T47D (cell line): Measurements from ENCODE around the gene ANKRD10.

Experiments used
- DNase-seq, 2 experiments: peaks; one replicate each; pipeline versions ENCODE4 v3.0.0 to v3.0.0-alpha.2; 2011 to 2012; ENCODE audit warnings: low read depth in 1 of 2, low spot score in 1 of 2
- JUND ChIP-seq: IDR thresholded peaks from 2 replicates; pipeline ENCODE4 v1.6.1; 2012; ENCODE audit warnings: low read depth
- in situ Hi-C: cut with HindIII; loops from 2 replicates; pipeline ENCODE4 v1.10.0; 2016; ENCODE audit warnings: low sequenced_read_pairs, low pct_unique_long_range_greater_than_20kb

Gene ANKRD10

DNA sequence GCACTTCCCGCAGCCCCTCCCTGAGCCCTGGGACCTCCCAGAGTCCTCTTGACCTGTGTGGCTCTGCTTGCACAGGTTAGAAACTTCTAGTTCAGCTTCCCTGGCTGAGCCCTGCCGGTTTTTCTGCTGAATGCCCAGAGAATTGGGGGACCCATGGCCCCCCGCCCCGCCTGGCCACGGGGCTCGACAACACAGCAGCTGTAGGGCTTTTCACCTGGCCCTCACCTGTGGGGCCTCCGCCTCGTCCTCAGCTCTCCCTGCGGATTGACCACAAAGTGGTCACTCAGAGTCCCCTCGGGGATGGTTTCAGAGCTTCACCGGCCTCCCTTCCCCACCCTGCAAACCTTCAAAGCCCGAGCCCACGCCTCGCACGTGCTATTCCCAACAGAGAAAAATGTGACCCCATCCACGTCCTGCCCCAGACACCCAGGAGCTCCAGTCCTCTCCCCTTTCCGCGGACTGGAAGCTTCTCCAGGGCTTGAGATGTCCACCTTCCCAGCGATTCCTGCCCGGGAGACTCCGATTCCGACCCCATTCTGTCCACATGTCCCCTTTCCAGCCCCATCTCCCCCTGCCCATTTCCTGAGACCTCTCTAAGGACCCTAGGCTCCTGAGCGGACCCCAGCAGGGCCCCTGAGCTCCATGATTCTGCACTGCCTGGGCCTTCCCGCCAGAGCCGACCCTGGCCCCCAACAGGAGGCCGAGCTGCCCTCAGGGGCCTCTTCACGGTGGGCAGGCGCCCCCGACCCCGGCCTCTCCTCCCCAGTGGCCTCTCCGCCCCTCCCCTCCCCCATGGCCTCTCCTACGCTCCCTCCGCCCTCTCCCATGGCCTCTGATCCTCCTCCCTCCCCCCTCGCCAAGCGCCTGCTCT is 41.9 kb downstream of the ANKRD10 start:
- TF ChIP-seq JUND = no peak
- DNase-seq = no peak
- in situ Hi-C loops = no loop called here

GRCh38 chr13:110872034-110872767 is 42.7 kb downstream of the ANKRD10 start:
- in situ Hi-C loops = no loop called here

DNA sequence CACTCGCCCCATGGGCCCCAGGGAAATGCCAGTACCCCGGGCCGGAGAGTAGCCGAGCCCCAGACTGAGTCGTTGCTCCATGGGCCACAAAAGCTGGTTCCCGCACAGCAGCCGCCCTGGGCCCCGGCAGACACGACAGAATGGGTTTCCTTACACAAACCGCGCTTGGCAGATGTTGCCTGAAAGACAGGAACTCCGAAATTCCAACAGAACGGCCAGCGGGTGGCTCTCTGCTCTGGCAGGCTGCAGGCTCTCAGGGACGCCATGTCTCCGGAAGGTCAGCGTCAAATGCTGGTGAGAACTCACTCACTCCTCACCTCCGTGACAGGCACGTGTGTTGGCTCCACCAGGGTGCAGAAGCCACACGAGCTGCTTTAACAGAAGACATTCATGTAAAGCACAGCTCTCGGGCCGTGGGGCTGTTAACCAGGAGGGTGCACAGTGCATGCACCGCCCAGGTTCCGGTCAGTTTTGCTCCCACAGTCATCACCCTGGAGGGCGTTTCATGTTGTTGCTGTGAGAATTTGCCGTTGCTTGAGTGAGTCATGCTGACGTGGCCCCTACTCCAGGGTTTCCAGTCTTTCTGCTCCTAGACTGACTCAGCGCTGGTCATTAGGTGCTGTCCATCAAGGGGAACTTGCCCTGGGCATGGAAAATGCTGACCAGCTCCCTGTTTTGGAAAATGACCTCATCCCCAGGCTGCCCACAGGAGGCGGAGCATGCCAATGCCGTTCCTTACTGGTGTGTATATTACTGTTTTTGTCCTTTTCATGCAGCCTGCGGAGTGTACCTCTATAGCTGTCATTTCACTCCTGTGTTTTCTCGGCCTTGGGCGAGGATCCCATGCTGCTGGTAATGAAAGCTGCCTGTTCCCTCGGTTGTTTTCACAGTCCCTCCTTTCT is 44.8 kb downstream of the ANKRD10 start:
- in situ Hi-C loops = no loop called here
- peak; percentile 77 for TF ChIP-seq JUND
- DNase-seq = peak; percentile 59 to 95

More at GRCh38 chr13:110872034-110872767, 42.7 kb downstream of the ANKRD10 start:
- no peak for DNase-seq
- no peak for TF ChIP-seq JUND

DNA sequence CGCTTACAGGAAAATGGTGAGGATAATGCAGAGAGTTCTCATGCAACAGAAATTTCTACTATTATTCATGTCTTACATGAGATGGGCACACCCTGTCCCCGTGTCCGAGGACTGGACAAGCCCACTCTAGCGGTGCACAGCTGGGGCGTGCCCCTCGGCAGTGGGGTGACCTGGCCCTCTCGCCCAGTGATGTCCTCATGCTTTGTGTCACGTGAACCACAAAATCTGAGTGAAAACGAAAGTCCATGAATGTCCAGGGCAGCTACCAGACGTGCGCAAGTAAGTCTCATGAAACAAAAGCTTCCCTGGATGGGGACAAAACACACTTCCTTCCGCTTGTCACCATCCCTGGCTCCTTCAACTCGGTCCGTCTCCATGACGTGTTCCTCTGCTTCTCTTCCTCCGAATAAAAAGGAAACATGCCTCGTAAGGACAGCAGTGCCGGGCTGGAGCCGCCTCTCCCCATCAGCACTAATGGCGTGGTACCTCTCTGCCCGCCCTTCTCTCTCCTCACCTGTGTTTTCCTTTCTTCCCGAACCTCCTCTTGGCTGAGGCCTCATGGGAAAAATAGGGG is 45.6 kb downstream of the ANKRD10 start:
- DNase-seq = no peak
- no peak for TF ChIP-seq JUND
- in situ Hi-C loops = no loop called here

DNA sequence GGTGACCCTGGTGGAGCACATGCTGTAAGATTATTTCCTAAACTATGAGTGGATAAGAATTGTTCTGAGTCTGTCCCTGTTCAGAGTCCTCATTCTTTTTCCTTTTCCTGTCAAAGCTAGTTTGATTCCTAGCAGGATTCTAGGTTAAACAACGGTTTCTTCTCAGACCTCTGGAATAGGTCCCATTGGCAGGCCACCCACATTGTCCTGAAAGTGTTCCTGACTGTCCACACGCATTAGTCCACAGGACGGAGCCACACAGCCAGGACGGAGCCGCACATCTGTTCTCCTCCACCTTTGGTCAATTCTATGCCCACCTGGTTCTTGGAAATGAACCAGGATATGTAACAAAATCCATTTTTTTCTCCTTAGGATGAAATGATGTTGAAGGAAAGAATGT is 46.1 kb downstream of the ANKRD10 start:
- DNase-seq = no peak
- in situ Hi-C loops = no loop called here
- TF ChIP-seq JUND = no peak

DNA sequence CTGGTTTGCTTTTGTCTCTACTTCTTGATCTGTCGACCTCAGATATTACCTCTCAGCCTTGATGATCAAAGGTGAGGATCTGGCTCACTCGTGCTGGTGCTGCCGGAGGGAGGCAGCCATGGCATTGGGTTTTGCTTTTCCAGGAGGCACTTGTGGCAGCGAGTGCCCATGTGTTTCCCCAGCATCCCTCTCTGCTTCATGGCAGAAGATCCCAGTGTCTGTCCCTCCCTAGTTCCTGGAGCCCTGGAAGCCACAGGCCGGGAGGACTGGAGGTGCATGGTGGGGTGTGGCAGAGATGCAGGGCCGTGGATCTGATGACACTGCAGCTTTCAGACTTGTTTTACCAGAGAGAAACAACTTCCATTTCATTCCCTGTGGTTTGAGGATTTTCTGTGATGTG is 47.5 kb downstream of the ANKRD10 start:
- in situ Hi-C loops = no loop called here
- DNase-seq = no peak
- TF ChIP-seq JUND = no peak

DNA sequence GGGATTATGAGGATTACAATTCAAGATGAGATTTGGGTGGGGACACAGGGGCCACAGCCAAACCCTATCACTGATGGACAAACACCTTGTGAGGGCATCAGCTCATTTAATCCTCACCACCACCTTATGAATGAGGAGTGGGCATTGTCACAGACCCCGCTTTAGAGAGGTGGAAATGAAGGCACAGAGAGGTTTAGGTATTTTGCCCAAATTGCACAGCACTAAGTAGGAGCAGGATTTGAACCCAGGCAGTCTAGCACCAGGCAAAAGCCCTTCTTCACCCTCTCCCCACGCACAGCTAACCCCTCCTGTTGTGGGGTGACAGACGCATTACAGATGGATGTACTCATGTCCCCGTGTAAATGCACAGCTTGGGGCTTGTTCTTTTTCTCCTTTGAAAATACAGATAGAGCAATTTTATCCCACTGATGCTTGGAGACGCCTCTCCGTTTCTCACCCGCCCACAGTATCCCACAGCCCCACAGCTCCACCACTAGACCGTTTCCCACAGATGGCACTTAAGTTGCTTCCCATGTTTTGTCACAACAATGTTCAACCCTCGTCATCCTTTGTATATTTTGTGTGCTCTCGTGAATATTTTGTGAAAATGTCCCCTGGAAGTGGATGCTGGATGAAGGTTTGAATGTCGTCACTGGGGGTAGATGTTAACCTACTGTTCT is 48.2 kb downstream of the ANKRD10 start:
- in situ Hi-C loops = no loop called here
- no peak for DNase-seq
- no peak for TF ChIP-seq JUND

GRCh38 chr13:110863685-110864084 is 51.2 kb downstream of the ANKRD10 start:
- no peak for DNase-seq
- TF ChIP-seq JUND = no peak
- in situ Hi-C loops = no loop called here

- no peak for DNase-seq
- TF ChIP-seq JUND = no peak
- in situ Hi-C loops = no loop called here
These were observed 53.9 kb downstream of the ANKRD10 start for GRCh38 chr13:110860983-110861382.

GRCh38 chr13:110856942-110857835 is 57.7 kb downstream of the ANKRD10 start:
- no peak for DNase-seq
- in situ Hi-C loops = no loop called here
- no peak for TF ChIP-seq JUND

DNA sequence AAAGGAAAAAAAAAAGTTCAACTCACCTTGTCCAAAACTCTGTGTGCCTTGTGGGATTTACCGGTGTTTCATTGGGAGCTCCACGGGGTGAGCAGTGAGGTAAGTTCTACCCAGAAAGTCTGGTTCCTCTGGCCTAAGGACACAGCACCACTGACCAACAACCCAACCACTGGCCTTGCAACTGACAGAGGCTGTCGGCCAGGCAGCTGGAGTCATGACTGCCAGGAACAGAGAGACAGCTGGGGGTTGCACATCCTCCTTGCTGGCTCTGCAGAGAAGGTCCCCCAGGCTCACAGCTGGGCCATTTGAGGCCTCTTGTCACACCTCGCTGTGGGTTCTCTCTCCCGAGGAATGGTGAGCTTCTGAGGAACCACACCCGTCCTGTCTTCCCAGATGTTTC is 59.5 kb downstream of the ANKRD10 start:
- no peak for DNase-seq
- in situ Hi-C loops = no loop called here
- no peak for TF ChIP-seq JUND
